GM19452 (cell line): ENCODE data around the gene CCDC117.
A peak's percentile ranks its signal among the peaks of the same experiment; 100 is the strongest.
"Not testable (repeated sequence)": the region's sequence is repeated elsewhere in the genome, so short reads cannot be mapped to it uniquely, and the experiment has no call there.

Experiments
- ATAC-seq: cut with Tn5 transposase; IDR thresholded peaks from one replicate; pipeline ENCODE4 v1.9.1; 2021; ENCODE audit not compliant: unreplicated experiment

Gene CCDC117

DNA sequence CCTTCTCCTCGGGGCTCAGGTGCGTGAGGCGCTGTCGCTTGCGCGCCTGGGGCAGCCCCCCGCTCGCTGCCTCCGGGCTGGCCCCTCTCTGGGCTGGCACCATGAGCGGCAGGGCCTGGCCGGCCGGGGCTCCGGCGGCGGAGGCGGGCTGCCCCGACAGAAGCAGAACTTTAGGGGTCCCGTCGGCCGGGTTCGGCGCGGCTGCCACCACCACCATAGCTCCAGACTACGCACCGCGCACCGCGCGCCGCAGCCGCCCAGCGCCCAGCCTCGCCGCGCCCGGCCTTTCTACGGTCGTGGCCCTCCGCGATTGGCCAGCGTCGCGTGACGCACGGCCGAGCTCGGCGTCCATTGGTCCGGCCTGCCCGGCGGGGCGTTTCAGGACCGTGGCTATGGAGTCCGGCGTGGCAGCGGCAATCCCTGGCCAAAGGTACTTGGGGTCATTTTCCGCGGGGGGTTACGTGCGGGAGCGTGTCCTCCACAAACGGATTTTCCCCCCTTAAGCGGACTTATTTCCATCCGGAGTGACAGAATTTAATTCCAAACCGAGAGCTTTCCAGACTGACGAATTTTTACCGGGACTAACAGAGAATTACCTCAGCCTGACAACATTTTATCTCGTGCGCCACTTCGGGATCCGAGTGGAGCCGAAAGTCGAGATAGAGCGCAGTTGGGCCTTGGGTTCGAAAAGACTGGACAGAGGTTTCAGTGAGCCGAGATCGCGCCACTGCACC is 28.0 kb downstream of the CCDC117 start, which contains the start of gene XBP1:
TSS of gene XBP1 (minus strand) at position 262 of the 734 bp plus-strand sequence.
- peak; percentile 80 for ATAC-seq

GRCh38 chr22:28801845-28802594 is 29.5 kb downstream of the CCDC117 start:
- ATAC-seq: no peak

DNA sequence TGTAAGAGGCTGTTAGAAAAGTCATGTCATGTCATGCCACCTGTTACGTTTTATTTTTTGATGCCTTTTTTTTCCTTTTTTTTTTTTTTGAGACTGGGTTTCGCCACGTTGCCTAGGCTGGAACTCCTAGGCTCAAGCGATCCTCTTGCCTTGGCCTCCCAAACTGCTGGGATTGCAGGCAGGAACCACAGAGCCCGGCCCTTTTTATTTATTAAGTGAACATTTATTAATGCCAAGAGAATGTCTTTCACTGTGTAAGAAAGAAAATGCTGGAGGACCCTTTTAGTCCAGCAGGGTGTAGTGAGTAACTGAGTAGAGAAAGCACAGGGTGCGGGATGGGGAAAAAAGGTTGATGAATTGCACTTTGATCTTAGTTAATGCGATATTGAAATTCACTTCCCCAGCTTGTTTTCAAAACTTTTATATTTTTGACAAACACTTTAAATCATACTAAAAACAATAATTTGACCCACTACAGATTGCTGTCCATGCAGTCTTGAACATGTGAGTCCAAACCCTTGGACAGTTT is 30.2 kb downstream of the CCDC117 start:
- no peak for ATAC-seq

DNA sequence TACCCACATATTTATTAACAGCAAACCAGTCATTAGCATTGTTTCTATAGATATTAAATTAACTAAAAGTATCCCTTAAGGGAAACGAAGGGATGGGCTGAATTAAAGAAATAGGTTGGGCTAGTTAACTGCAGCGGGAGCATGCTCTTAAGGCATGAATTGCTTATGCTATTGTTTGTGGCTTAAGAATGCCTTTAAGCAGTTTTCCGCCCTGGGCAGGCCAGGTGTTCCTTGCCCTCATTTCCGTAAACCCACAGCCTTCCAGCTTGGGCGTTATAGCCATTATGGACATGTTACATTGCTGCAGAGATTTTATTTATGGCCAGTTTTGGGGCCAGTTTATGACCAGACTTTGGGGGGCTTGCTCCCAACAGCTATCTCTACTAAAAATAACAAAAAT is 32.9 kb downstream of the CCDC117 start:
- not testable (repeated sequence) for ATAC-seq

- ATAC-seq: no peak
Observed at GRCh38 chr22:28808716-28809355, 36.3 kb downstream of the CCDC117 start.

DNA sequence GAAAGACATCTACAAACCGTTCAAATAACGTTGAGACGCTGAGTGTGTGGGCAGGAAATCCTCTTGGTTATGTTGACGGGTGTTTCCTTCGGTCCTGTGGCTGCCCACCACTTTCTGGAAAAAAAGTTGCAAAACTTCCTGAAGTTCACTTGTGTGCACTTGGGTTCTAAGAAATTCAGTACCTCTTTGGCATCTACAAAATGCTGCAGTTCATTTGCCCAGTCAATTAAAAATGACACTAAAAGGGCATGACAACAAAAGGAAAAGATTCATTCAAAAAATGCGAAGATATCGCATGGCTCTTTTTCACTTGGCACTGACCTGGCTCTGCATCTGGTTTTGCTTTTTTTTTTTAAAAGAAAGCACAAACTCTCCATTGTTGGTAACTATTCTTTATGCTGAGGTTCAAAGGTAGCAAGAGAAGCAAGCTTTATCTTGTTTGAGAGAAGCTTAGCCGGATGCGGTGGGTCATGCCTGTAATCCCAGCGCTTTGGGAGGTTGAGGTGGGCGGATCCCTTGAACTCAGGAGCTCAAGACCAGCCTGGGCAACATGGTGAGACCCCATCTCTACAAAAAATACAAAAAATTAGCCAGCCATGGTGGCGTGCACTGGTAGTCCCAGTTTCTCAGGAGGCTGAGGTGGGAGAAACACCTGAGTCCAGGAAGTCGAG is 38.5 kb downstream of the CCDC117 start:
- no peak for ATAC-seq

DNA sequence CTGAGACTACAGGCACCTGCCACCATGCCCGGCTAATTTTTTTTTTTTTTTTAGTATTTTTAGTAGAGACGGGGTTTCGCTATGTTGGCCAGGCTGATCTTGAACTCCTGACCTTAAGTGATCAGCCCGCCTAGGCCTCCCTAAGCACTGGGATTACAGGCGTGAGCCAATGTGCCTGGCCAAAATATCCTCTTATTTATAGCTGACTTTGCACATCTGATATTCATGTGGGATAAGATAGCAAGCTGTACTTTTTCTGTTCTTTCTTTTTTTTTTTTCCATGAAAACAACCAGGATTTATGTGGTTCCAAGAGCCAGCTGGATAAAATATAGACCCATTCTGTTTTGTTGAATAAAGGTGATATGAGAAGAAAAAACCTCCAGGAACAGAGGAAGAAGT is 40.0 kb downstream of the CCDC117 start:
- no peak for ATAC-seq

GRCh38 chr22:28813772-28814518 is 41.5 kb downstream of the CCDC117 start:
- ATAC-seq: no peak

- no peak for ATAC-seq
Observed at GRCh38 chr22:28815111-28815510, 42.6 kb downstream of the CCDC117 start.

DNA sequence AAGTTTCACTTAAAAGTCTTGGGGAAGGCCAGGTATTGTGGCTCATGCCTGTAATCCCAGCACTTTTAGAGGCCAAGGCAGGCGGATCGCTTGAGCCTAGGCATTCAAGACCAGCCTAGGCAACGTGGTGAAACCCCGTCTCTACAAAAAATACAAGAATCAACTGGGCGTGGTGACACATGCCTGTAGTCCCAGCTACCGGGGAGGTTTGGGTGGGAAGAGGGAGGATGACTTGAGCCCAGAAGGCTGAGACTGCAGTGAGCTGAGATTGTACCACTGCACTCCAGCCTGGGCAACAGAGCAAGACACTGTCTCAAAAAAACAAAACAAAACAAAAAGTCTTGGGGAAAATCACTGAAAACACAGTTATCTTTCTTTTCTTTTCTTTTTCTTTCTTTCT is 43.2 kb downstream of the CCDC117 start:
- ATAC-seq: no peak

- no peak for ATAC-seq
Observed at GRCh38 chr22:28817064-28817463, 44.6 kb downstream of the CCDC117 start.

DNA sequence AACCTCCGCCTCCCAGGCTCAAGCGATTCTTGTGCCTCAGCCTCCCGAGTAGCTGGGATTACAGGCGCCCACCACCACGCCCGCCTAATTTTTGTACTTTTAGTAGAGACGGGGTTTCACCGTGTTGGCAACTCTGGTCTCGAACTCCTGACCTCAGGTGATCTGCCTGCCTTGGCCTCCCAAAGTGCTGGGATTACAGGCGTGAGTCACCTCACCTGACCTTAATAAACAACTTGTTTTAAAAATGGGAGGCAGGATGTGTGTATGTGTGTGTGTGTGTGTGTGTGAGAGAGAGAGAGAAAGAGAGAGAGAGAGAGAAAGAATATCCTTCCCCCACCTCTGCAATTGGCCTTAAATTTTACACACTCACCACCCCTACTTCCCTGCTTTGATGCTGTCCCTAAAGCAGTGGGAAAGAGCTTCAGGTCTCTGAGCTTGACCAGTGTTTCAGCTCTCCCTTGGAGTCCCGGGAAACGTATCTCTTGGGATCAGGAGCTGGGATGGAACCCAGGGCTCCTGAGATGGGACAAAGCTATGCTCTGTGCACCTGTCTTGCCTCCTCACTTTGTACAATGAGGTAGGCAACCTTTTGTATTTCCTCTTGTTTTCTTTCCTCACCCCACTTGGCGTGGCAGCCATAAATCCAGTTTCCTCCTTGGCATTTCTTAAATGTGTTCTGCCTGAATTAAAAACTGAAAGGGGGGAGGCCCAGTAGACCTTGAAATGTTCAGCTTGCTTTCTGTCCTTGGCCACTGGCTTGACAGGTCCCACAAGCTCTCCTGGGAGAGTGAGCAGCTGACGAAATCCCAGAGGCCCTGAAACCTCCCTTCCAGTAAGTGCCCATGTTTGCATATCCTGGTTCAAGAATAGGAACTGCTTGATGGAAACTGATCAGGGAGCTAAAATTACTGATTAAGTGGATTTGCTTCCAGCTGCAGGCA is 45.7 kb downstream of the CCDC117 start:
- ATAC-seq: no peak

DNA sequence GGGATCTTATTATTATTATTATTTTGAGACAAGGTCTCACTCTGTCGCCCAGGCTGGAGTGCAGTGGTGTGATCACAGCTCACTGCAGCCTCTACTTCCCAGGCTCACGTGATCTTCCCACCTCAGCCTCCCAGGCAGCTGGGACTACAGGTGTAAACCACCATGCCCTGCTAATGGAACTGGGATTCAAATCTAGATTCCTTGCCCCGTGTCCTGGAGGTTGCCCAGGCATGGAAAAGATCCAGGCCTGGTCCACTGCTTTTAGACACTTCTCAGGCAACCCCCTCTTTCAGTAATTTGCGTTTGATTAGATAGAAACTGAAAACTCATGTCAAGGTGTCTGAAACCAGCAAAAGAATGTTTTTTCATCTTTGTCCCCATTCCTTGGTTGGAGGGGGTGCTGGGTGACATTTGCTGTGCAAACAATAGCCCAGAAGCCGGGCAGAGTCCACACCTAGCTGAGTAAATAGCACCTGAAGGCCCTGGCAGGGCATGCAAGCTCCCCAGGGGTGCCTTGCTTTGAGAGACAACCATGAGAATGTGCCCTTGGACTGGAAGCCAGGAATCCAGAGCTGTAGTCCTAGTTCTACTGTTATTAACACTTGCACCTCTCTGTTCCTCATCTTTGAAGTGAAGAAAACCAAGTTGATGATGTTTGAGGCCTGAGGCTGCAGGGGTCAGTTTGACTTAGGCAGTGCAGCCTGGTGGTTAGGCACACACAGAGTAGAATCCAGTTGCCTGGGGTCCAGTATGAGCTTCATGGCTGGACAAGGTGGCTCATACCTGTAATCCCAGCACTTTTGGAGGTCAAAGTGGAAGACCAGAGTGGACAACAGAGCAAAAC is 47.0 kb downstream of the CCDC117 start:
- ATAC-seq: peak; percentile 60

DNA sequence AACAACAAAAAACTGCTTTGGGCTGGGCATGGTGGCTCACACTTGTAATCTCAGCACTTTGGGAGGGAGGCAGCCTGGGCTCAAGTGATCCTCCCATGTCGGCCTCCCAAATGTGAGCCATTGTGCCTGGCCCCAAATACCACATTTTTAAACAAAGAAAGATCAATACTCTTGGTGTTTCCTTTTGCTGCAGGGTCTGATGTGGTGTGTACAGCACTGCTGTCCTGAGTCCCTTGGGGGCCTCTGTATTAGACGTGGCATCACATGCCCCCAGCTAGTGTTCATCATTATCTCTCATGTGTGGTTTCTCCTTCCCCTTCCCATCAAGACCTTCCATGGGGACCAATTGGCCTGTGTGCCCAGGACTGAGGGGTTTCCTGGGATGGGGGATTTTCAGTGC is 48.4 kb downstream of the CCDC117 start:
- no peak for ATAC-seq

- no peak for ATAC-seq
Observed at GRCh38 chr22:28821452-28821851, 49.0 kb downstream of the CCDC117 start.

DNA sequence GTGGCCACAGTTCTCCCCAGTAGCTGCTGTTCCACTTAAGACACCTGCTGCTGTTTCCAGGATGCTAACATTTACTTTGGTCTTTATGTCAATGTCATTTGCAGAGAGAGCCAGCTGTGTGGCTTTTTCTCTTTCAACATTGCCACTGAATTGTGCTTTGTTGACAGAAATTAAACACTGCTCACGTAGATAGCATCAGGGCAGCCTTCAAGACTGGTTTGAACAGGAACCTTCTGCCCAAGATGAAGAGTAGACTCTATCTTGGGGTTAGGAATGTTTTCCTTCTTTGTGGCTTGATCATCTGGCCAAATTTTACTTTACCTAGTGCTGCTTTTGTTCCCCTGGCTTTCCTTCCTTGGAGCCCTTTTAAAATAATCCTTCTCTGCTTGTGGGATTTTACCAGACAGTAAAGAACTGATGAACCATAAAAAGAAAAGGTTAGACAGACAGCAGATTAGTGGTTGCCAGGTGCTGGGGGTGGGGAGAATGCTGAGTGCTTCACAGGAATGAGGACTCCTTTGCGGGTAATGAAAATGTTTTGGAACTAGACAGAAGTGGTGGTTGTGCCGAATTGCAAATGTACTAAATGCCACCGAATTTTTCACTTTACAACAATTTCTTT is 50.5 kb downstream of the CCDC117 start:
- no peak for ATAC-seq

DNA sequence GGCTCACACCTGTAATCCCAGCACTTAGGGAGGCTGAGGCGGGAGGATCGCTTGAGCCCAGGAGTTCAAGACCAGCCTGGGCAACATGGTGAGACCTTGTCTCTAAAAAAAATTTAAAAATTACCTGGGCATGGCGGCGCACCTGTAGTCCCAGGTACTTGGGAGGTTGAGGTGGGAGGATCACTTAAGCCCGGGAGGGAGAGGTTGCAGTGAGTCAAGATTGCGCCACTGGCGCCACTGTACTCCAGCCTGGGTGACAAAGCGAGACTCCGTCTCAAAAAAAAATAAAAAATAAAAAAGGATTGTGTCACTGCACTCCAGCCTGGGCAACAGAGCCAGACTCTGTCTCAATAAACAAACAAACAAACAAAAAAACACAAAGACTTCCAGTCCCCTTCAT is 52.0 kb downstream of the CCDC117 start:
- not testable (repeated sequence) for ATAC-seq

DNA sequence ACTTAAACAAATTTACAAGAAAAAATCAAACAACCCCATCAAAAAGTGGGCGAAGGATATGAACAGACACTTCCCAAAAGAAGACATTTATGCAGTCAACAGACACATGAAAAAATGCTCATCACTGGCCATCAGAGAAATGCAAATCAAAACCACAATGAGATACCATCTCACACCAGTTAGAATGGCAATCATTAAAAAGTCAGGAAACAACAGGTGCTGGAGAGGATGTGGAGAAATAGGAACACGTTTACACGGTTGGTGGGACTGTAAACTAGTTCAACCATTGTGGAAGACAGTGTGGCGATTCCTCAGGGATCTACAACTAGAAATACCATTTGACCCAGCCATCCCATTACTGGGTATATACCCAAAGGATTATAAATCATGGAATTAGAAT is 53.9 kb downstream of the CCDC117 start:
- ATAC-seq: not testable (repeated sequence)
